Measurements from ENCODE around the gene ZNF223. TPM values are rescaled to one million over a fixed set of nuclear protein-coding genes. Genes with fewer than 3 reads are reported as not detected.

Gene ZNF223
- 1.5 to 4.0 TPM (median 2.6 TPM) in 5 replicates for total RNA-seq (2022; extraction: Qiagen RNA extraction; ENCODE audit: low read depth)

DNA sequence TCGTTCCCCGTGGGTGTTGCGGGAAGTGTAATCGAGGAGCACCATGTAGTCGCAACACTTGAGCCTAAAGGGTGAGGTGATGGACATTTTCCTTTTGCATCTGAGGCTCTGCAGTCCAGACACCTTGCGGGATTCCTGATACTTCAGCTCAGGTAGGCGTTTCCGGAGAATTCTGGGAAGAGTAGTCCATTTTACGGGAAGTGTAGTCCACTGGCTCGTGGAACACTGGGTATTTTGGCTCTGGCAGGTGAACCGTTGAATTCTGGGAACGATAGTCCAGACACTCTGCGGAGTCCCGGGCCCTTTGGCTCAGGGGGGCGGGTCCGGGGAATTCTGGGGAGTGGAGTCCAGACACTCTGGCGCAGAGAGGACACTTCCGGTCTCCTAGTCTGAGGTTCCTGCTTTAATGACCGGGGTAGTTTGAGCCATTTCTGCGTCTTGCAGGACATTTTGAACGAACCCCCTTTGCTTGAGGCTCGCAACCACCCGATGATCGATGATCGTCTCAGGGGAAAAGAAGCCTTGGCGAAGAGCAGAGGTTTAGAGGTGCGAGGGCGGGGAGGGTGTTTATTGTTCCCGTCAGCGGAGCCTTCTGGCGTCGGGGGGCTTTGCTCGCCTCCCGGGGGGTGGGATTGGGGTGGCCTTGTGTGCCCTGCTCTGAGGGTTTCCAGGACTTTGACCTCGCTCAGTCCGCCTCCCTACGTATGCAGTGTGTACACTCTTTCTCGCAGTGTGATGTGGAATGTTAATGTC is at the start of gene ZNF223:
TSS of gene ZNF223 (plus strand) at position 387 of the 753 bp plus-strand sequence. CDS start 3,141 bp downstream, outside the sequence.

DNA sequence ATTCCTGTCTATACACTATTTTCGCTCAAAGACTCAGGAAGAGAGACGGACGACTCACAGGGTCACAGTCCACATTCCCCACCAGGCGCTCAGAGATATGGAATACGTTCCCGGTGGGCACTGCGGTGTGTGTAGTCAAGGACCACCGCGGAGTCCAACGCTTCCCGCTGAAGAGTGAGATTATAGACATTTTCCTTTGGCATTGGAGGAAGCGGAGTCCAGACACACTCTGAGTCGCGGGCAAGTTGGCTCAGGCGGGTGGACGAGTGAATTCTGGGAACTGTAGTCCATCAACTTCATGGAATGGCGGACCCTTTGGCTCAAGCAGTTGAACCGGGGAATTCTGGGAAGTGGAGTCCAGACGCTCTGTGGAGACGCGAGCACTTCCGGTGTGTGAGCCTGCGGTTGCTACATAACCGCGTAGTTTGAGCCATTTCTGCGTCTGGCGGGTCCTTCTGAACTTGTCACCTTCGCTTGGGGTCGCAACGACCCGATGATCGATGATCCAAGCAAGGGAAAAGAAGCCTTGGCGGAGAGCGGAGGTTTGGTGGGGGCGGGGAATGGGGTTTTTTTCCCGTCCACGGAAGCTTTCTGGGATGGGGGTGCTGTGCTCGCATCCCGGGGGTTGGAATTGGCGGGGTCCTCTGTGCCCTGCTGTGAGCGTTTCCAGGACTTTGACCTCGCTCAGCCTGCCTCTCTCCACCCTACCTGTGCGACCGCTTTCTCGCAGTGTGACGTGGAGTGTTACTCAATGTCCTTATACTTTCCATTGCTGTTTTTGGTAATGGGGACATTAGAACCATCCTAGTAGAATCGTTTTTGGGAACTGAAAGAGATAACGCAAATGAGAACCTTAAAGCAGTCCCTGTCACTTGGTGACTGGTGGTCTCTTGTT is 49.0 kb upstream of the ZNF223 start, which contains the start of gene ZNF230:
TSS of gene ZNF230 (plus strand) at position 392 of the 895 bp plus-strand sequence. CDS start 4,122 bp downstream, outside the sequence.

GRCh38 chr19:44025217-44025936 is 26.5 kb upstream of the ZNF223 start, which contains the start of gene ZNF222:
ZNF222 (plus strand) TSS chr19:44025379; CDS start chr19:44025437, 58 bp downstream.

DNA sequence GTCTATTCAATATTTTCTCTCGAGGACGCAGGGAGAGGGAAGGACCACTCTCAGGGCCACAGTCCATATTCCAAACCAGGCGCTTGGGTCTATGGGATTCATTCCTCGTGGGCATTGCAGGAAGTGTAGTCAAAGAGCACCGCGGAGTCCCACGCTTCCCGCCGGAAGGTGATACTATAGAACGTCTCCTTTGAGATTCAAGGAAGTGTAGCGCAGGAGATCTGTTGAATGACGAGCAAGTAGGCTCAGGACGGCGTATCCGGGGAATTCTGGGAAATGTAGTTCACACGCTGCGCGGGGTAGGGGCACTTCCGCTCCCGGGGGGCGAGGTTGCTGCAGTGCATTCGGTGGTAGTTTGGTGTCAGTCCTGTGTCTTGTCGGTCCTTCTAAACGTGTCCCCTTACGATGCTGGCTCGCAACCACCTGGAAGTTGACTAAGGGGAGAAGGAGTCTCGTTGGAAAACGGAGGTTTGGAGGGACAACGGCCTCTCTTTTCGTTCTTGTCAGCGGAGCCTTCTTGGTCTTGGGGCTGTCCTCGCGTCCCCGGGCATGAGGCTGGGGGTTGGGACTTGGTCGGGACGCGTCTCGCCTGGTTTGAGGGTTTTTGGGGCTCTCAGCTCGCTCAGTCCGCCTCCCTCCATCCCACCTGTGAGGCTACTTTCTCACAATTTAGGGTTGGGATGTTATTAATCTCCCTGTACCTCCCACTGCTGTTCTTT is 20.1 kb downstream of the ZNF223 start, which contains the start of gene ZNF284:
TSS of gene ZNF284 (plus strand) at position 336 of the 719 bp plus-strand sequence. CDS start 4,231 bp downstream, outside the sequence.

GRCh38 chr19:44093931-44094765 is 42.3 kb downstream of the ZNF223 start, which contains the start of gene ZNF224:
ZNF224 (plus strand) TSS chr19:44094361; CDS start chr19:44097874, 3,513 bp downstream.

DNA sequence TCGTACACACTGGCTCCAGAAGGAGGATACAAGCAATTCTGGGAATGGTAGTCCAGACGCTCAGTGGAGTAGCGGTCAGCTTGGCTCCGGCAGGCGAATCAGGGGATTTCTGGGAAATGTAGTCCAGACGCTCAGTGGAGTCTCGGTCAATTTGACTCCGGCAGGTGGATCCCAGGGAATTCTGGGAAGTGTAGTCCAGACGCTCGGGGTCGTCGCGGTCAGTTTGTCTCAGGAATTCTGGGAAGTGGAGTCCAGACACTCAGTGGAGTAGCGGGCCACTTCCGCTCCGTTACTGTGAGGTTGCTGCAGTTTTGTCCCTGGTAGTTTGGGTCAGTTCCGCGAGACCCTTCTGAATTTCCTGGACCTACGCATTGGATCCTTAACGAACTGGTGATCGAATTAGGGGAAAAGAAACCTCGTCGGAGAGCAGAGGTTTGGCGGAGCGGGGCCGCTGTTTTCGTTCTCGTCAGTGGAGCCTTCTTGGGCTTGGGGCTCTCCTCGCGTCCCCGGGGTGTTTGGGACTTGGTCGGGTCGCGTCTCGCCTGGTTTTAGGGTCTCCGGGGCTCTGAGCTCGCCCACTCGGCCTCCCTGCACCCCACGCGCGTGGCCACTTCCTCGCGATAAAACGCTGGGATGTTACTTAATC is 61.4 kb downstream of the ZNF223 start, which contains the start of gene ZNF225:
TSS of gene ZNF225 (plus strand) at position 262 of the 646 bp plus-strand sequence. CDS start 2,429 bp downstream, outside the sequence.

Other genes with a start within 250 kb of the ZNF223 start
- 0.09 to 0.29 TPM (median 0.21 TPM) in 4 of 5 replicates, not detected in the other for gene LYPD5, start 249.6 kb upstream of the ZNF223 start, total RNA-seq (2022; extraction: Qiagen RNA extraction; ENCODE audit: low read depth)
- gene ZNF283, start 224.7 kb upstream of the ZNF223 start, total RNA-seq (2022; extraction: Qiagen RNA extraction; ENCODE audit: low read depth): 3.3 to 5.5 TPM (median 4.7 TPM) in 5 replicates
- gene ZNF404, start 168.1 kb upstream of the ZNF223 start, total RNA-seq (2022; extraction: Qiagen RNA extraction; ENCODE audit: low read depth): 0.15 to 0.30 TPM (median 0.18 TPM) in 5 replicates
- gene ZNF45, start 116.8 kb upstream of the ZNF223 start, total RNA-seq (2022; extraction: Qiagen RNA extraction; ENCODE audit: low read depth): 7.5 to 11.8 TPM (median 10.4 TPM) in 5 replicates
- gene ZNF221, start 100.8 kb upstream of the ZNF223 start, total RNA-seq (2022; extraction: Qiagen RNA extraction; ENCODE audit: low read depth): 0.35 to 0.85 TPM (median 0.70 TPM) in 5 replicates
- 2.6 to 3.2 TPM (median 2.9 TPM) in 5 replicates for gene ZNF155, start 67.8 kb upstream of the ZNF223 start, total RNA-seq (2022; extraction: Qiagen RNA extraction; ENCODE audit: low read depth)
- gene ZNF230, start 49.1 kb upstream of the ZNF223 start, total RNA-seq (2022; extraction: Qiagen RNA extraction; ENCODE audit: low read depth): 2.1 to 3.6 TPM (median 3.0 TPM) in 5 replicates
- 3.3 to 4.1 TPM (median 3.6 TPM) in 5 replicates for gene ZNF222, start 26.7 kb upstream of the ZNF223 start, total RNA-seq (2022; extraction: Qiagen RNA extraction; ENCODE audit: low read depth)
- 0.38 to 0.61 TPM (median 0.42 TPM) in 5 replicates for gene ZNF284, start 20.1 kb downstream of the ZNF223 start, total RNA-seq (2022; extraction: Qiagen RNA extraction; ENCODE audit: low read depth)
- 6.4 to 12.1 TPM (median 10.1 TPM) in 5 replicates for gene ZNF224, start 42.3 kb downstream of the ZNF223 start, total RNA-seq (2022; extraction: Qiagen RNA extraction; ENCODE audit: low read depth)
- gene ZNF225, start 61.4 kb downstream of the ZNF223 start, total RNA-seq (2022; extraction: Qiagen RNA extraction; ENCODE audit: low read depth): 2.0 to 4.0 TPM (median 3.0 TPM) in 5 replicates
- gene ZNF234, start 89.5 kb downstream of the ZNF223 start, total RNA-seq (2022; extraction: Qiagen RNA extraction; ENCODE audit: low read depth): 2.1 to 3.0 TPM (median 2.3 TPM) in 5 replicates
- gene ZNF226, start 113.1 kb downstream of the ZNF223 start, total RNA-seq (2022; extraction: Qiagen RNA extraction; ENCODE audit: low read depth): 18.8 to 23.0 TPM (median 21.0 TPM) in 5 replicates
- 9.7 to 14.0 TPM (median 10.1 TPM) in 5 replicates for gene ZNF227, start 160.5 kb downstream of the ZNF223 start, total RNA-seq (2022; extraction: Qiagen RNA extraction; ENCODE audit: low read depth)
- gene ZNF233, start 207.8 kb downstream of the ZNF223 start, total RNA-seq (2022; extraction: Qiagen RNA extraction; ENCODE audit: low read depth): 0.39 to 0.61 TPM (median 0.47 TPM) in 5 replicates